Liver (tissue), 9 donors: ENCODE results near the gene MEGF6. TPM values are rescaled to one million over a fixed set of nuclear protein-coding genes. Genes with fewer than 3 reads are reported as not detected.
A peak's percentile ranks its signal among the peaks of the same experiment; 100 is the strongest.

Source experiments
- DNase-seq: peaks from one replicate; pipeline ENCODE4 v3.0.0-alpha.2; 2017; ENCODE audit warnings: low spot score
- H3K27ac ChIP-seq, 2 donors: one replicate each; pipeline ENCODE4 v1.7.0; 2013; ENCODE audit warnings: inconsistent platforms in 2 of 2, low read length in 2 of 2, control low read depth in 1 of 2, low read depth in 1 of 2, mild to moderate bottlenecking in 1 of 2
- H3K27me3 ChIP-seq, 4 donors: one replicate each; pipeline versions ENCODE4 v1.6.1 to v1.7.0; 2013; ENCODE audit warnings: low read length in 3 of 4, inconsistent platforms in 1 of 4, mild to moderate bottlenecking in 1 of 4, moderate library complexity in 1 of 4; ENCODE audit not compliant: control insufficient read depth in 4 of 4, insufficient read depth in 4 of 4
- H3K36me3 ChIP-seq, 4 donors: one replicate each; pipeline versions ENCODE4 v1.6.1 to v1.7.0; 2013; ENCODE audit warnings: low read length in 3 of 4, mild to moderate bottlenecking in 3 of 4, low read depth in 1 of 4, moderate library complexity in 1 of 4; ENCODE audit not compliant: control insufficient read depth in 4 of 4, insufficient read depth in 3 of 4
- H3K4me1 ChIP-seq, 4 donors: one replicate each; pipeline versions ENCODE4 v1.6.1 to v1.7.0; 2013; ENCODE audit warnings: low read length in 3 of 4, mild to moderate bottlenecking in 3 of 4, moderate library complexity in 1 of 4; ENCODE audit not compliant: control insufficient read depth in 4 of 4, insufficient read depth in 4 of 4
- H3K4me3 ChIP-seq, 3 donors: one replicate each; pipeline versions ENCODE4 v1.6.1 to v1.7.0; 2013; ENCODE audit warnings: low read length in 3 of 3, control low read depth in 1 of 3, low read depth in 1 of 3, mild to moderate bottlenecking in 1 of 3
- H3K9ac ChIP-seq, 2 donors: one replicate each; pipeline ENCODE4 v1.7.0; 2013; ENCODE audit warnings: low read length in 2 of 2, mild to moderate bottlenecking in 2 of 2, moderate library complexity in 2 of 2, control low read depth in 1 of 2, low read depth in 1 of 2
- H3K9me3 ChIP-seq, 4 donors: one replicate each; pipeline versions ENCODE4 v1.6.1 to v1.7.0; 2013; ENCODE audit warnings: low read length in 3 of 4; ENCODE audit not compliant: control insufficient read depth in 4 of 4
- CTCF ChIP-seq: fragments of 150-350 bp; IDR thresholded peaks from 2 replicates; pipeline ENCODE4 v1.5.1; 2017; ENCODE audit warnings: improper control_type of control experiment, low read depth, low read length; ENCODE audit not compliant: missing input control
- FOXA1 ChIP-seq: IDR thresholded peaks from 2 replicates; pipeline ENCODE4 v1.6.1; 2016; ENCODE audit warnings: antibody characterized with exemption
- FOXA2 ChIP-seq: IDR thresholded peaks from 2 replicates; pipeline ENCODE4 v1.6.1; 2016; ENCODE audit warnings: antibody characterized with exemption
- GABPA ChIP-seq, 2 donors: IDR thresholded peaks in 1 of 2; conservative IDR thresholded peaks in 1 of 2; 2 replicates each; pipeline ENCODE4 v1.6.1; 2016; ENCODE audit warnings: antibody characterized with exemption in 2 of 2, mild to moderate bottlenecking in 1 of 2, moderate library complexity in 1 of 2
- HNF4A ChIP-seq, 2 donors: conservative IDR thresholded peaks; 2 replicates each; pipeline ENCODE4 v1.6.1; 2016; ENCODE audit warnings: antibody characterized with exemption in 2 of 2, mild to moderate bottlenecking in 2 of 2
- HNF4G ChIP-seq: IDR thresholded peaks from 2 replicates; pipeline ENCODE4 v1.6.1; 2016; ENCODE audit warnings: antibody characterized with exemption
- JUND ChIP-seq, 2 donors: IDR thresholded peaks; 2 replicates each; pipeline ENCODE4 v1.6.1; 2016; ENCODE audit warnings: antibody characterized with exemption in 2 of 2
- RAD21 ChIP-seq, 2 donors: IDR thresholded peaks; 2 replicates each; pipeline ENCODE4 v1.6.1; 2016; ENCODE audit warnings: antibody characterized with exemption in 2 of 2, mild to moderate bottlenecking in 2 of 2
- RXRA ChIP-seq, 2 donors: IDR thresholded peaks; 2 replicates each; pipeline ENCODE4 v1.6.1; 2017 to 2018; ENCODE audit warnings: antibody characterized with exemption in 2 of 2, mild to moderate bottlenecking in 1 of 2
- SP1 ChIP-seq: IDR thresholded peaks from 2 replicates; pipeline ENCODE4 v1.6.1; 2018; ENCODE audit warnings: antibody characterized with exemption, mild to moderate bottlenecking
- TAF1 ChIP-seq: conservative IDR thresholded peaks from 2 replicates; pipeline ENCODE4 v1.6.1; 2016; ENCODE audit warnings: antibody characterized with exemption, mild to moderate bottlenecking
- ZBTB33 ChIP-seq: IDR thresholded peaks from 2 replicates; pipeline ENCODE4 v1.6.1; 2016; ENCODE audit warnings: antibody characterized with exemption
- WGBS: extraction: QIAGEN DNeasy Blood & Tissue Kit; methylation state at CpG from one replicate; pipeline ENCODE4 v1.1.7; 2013; 5-methylcytosine and 5-hydroxymethylcytosine counted together
- polyA plus RNA-seq, 2 donors: library from polyadenylated mRNA; stranded (reverse) in 1 of 2; unstranded in 1 of 2; fragments of 200-250 nt in 1 of 2; fragments of >200 nt in 1 of 2; fragmentation: Nextera tagmentation in 1 of 2; extraction: Ambion mirVana in 1 of 2; gene quantifications; one replicate each; pipeline versions ENCODE4 v1.2.1 to v1.2.3, GENCODE V29; 2013 to 2015
- total RNA-seq, 2 donors: library from RNA; depleted of rRNA; stranded (reverse); fragments of >200 nt; gene quantifications; one replicate each; pipeline ENCODE4 v1.2.3, GENCODE V29; 2014
- TF ChIP-seq, protein P1 (sequence below): IDR thresholded peaks from 2 replicates; pipeline ENCODE4 v1.6.1; 2016; ENCODE audit warnings: antibody characterized with exemption, mild to moderate bottlenecking
- TF ChIP-seq, protein P2 (sequence below): IDR thresholded peaks from 2 replicates; pipeline ENCODE4 v1.6.1; 2016; ENCODE audit warnings: antibody characterized with exemption
- donor health status: healthy.
- donor health status: healthy.
- donor health status: healthy.
- donor health status: healthy.
- donor health status: healthy.

Gene MEGF6
- total and polyA plus RNA-seq, 4 donors, result 1.3 to 11.0 (median 4.0) TPM

DNA sequence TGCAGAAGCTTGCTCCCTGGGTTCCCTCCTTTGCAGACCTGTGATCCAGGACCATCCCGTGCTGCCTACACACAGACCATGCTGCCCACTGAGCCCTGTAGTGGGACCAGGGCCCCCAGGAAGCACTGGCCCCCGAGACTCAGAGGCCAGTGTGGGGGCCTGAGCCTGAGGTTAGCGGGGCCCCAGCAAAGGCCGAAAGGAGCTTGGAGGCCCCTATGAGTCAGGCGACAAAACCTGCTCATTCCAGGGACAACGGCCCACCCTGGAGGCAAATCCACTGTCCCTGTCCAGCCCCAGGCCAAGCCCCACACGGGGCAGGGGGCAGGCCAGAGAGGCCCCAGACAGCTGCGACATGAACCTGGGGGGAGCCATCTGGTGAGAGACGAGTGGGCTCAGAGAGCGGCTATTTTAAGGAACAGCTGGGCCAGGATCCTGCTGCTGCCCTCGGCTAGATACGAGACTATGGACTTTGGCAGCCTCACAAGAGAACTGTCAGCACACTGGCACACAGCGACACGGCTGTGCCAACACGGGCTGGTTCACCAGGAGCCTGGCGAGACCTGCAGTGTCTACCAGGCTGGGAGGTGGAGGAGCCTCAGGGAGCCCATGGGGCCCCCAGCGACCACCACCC lies 82.1 kb downstream of the MEGF6 start:
- no peak overlapping the region for H3K9ac ChIP-seq
- no peak for TF ChIP-seq ZBTB33
- TF ChIP-seq RXRA (IDR thresholded peaks at IDR 0.05), result peak in 1 of 2 donors; percentile 26
- TF ChIP-seq FOXA2, result no peak
- no peak for TF ChIP-seq FOXA1
- peak; percentile 83 to 84 for TF ChIP-seq HNF4A (conservative IDR thresholded peaks at IDR 0.05)
- TF ChIP-seq JUND (IDR thresholded peaks at IDR 0.05), result no peak
- TF ChIP-seq RAD21 (IDR thresholded peaks at IDR 0.05), result no peak
- TF ChIP-seq GABPA (IDR thresholded peaks at IDR 0.05 in 1 of 2, conservative IDR thresholded peaks at IDR 0.05 in 1 of 2), result no peak
- no peak for TF ChIP-seq CTCF
- TF ChIP-seq HNF4G, result peak; percentile 65
- TF ChIP-seq SP1, result peak; percentile 87
- H3K4me1 ChIP-seq, result peaks cover 15 to 27% (median 22%) of the 10 kb centered on the region in 4 donors
- no peaks in the 10 kb centered on the region for H3K27me3 ChIP-seq
- no peaks in the 10 kb centered on the region for H3K36me3 ChIP-seq
- WGBS, result 41% methylated on average over 17 of the region's 17 CpGs
- DNase-seq, result no peak
- H3K9me3 ChIP-seq, result no peaks in the 10 kb centered on the region
- peak overlapping the region in 1 of 2 donors; percentile 9 for H3K27ac ChIP-seq
- no peak overlapping the region for H3K4me3 ChIP-seq

GRCh38 chr1:3527774-3528173 lies 83.5 kb downstream of the MEGF6 start:
- 89% methylated on average over 12 of the region's 12 CpGs for WGBS

More at GRCh38 chr1:3527774-3528173, 83.5 kb downstream of the MEGF6 start:
- no peaks in the 10 kb centered on the region for H3K9me3 ChIP-seq
- H3K27me3 ChIP-seq, result no peaks in the 10 kb centered on the region
- DNase-seq, result no peak
- no peak overlapping the region for H3K27ac ChIP-seq
- TF ChIP-seq, protein P1, sequence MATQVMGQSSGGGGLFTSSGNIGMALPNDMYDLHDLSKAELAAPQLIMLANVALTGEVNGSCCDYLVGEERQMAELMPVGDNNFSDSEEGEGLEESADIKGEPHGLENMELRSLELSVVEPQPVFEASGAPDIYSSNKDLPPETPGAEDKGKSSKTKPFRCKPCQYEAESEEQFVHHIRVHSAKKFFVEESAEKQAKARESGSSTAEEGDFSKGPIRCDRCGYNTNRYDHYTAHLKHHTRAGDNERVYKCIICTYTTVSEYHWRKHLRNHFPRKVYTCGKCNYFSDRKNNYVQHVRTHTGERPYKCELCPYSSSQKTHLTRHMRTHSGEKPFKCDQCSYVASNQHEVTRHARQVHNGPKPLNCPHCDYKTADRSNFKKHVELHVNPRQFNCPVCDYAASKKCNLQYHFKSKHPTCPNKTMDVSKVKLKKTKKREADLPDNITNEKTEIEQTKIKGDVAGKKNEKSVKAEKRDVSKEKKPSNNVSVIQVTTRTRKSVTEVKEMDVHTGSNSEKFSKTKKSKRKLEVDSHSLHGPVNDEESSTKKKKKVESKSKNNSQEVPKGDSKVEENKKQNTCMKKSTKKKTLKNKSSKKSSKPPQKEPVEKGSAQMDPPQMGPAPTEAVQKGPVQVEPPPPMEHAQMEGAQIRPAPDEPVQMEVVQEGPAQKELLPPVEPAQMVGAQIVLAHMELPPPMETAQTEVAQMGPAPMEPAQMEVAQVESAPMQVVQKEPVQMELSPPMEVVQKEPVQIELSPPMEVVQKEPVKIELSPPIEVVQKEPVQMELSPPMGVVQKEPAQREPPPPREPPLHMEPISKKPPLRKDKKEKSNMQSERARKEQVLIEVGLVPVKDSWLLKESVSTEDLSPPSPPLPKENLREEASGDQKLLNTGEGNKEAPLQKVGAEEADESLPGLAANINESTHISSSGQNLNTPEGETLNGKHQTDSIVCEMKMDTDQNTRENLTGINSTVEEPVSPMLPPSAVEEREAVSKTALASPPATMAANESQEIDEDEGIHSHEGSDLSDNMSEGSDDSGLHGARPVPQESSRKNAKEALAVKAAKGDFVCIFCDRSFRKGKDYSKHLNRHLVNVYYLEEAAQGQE, result no peak
- TF ChIP-seq HNF4A (conservative IDR thresholded peaks at IDR 0.05) (no peak), FOXA2 (no peak), CTCF (no peak), RXRA (IDR thresholded peaks at IDR 0.05) (no peak), TAF1 (no peak), FOXA1 (no peak), JUND (IDR thresholded peaks at IDR 0.05) (no peak), ZBTB33 (no peak), RAD21 (IDR thresholded peaks at IDR 0.05) (no peak)
- TF ChIP-seq, protein P2, sequence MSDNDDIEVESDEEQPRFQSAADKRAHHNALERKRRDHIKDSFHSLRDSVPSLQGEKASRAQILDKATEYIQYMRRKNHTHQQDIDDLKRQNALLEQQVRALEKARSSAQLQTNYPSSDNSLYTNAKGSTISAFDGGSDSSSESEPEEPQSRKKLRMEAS, result no peak
- H3K36me3 ChIP-seq, result no peaks in the 10 kb centered on the region
- no peak overlapping the region for H3K4me3 ChIP-seq
- H3K9ac ChIP-seq, result no peak overlapping the region
- H3K4me1 ChIP-seq, result peaks cover 15 to 27% (median 22%) of the 10 kb centered on the region in 4 donors
